GM19395 (cell line): ENCODE measurements around the gene COL18A1.
"Not testable (repeated sequence)": the region's sequence is repeated elsewhere in the genome, so short reads cannot be mapped to it uniquely, and the experiment has no call there.

Experiments
- ATAC-seq: cut with Tn5 transposase; IDR thresholded peaks from one replicate; pipeline ENCODE4 v1.9.1; 2021; ENCODE audit warnings: mild to moderate bottlenecking, moderate library complexity; ENCODE audit not compliant: unreplicated experiment

COL18A1 gene

DNA sequence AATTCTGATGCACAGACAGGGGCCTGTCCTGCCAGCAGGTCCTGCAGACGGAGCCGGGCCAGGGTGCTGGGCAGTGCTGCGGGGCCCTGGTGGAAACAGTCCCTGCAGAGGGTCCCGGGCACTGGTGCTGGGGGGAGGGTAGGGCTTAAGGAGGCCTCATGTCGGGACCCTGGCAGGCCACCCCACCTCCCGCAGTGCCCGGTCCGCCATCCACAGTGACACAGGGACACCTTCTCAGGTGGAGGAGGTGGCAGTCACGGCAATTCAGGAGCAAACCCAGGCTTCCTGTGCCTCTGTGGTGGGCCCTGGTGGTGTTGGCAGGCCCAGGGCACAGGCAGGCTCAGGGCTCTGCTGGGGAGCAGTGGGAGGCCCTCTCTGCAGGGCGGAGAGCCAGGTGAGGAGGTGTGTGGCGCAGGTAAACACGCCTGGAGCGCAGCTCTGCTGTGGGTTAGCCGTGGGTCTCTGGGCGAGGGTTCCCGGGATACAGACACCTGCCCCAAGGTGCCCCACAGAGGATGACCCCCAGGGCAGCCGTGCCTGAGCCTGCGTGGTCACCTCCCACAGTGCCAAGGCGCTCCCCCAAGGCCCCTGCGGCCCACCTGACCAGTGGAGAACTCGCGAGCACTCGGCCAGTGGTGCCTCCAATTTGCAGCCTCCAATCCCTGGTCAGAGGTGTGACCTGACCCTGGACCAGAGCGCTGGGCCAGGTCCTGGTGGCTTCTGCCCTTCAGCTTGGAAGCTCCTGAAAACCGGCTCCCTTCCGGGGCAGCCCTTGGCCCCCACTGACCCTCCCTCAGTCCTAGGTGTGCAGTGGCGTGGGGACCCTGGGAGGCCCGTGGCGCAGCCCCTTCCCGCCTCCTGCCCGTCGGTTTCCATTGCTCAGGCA, 19.2 kb downstream of the COL18A1 start:
- no peak for ATAC-seq

DNA sequence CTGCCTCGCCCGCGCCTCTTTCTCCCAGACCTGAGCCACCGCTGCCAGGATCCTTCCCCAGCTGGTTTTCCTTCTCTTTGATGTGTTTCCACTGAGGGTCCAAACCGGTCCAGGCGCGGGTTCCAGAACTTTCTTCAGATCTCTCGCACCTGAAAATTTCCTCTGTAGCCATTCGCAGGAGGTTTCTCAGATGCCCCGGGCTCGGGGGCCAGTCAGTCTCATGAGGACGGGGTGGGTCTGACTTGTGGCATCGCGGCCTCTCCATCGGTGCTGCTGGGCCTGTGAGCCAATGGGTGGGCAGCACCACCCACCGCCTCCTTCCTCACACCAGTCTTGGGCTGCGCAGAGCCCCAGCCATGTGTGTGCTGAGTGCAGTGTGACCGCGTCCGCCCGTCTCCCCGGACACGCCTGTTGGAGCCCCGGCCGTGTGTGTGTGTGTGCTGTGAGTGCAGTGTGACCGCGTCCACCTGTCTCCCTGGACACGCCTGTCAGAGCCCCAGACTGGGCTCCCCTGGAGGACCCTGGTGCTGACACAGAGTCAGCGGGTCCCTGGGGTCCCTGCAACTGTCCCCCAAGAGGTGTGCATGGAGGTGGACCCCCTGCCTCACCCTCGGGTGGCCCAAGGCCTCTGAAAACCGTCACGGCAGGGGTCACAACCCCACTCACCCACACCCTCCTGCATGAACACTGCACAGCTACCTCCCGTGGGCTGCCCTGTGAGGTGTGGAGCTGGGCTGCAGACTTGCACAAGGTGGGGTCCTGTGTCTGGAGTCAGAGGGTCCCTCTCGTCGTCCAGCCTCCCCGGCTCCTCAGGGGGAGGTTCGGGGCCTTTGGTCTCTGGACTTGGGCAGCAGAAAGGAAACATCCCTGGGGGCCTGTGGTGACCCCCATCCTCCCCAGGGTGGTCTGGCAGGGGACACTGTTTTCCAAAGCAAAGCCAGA, 20.2 kb downstream of the COL18A1 start:
- ATAC-seq, result no peak

DNA sequence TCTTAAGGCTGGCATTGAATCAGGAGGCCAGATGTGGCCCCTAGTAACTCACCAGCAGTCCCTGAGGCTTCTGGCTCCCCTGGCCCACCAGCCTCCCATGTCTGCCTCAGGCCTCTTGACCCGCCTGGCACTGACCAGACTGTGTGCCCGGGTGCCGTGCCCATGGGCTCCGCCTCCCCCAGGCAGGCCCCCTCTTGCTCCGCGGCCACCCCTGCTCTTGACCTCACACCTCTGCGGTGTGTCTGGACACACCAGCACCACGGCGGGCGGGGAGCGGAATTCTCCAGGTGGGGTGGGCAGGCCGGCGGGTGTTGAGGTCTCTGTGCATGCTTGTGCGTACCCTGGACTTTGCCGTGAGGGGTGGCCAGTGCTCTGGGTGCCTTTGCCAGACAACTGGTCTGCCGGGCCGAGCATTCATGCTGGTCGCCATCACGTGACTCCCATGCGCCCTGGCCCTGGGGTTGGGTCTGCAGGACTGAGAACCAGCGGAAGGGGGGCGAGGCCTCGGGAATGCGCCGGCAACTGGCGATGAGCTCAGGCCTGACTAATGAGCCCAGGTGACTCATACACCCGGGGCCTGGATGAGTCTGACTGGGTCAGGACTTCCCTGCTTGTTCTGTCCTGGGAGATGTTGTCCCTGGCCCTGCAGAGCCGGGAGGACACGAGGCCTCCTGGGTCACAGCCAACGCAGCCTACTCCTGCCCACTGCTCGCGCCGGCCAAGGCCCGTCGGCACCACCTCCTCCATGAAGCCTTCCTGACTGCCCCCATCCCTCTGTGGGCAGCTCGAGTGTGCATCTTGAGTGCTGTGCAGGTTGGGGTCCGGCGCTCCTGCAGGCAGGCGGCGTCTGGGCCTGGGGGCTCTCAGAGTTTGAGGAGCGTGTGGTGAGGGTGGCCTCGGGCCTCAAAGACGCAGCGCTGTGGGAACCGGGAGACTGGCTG, 22.6 kb downstream of the COL18A1 start:
- ATAC-seq, result no peak

DNA sequence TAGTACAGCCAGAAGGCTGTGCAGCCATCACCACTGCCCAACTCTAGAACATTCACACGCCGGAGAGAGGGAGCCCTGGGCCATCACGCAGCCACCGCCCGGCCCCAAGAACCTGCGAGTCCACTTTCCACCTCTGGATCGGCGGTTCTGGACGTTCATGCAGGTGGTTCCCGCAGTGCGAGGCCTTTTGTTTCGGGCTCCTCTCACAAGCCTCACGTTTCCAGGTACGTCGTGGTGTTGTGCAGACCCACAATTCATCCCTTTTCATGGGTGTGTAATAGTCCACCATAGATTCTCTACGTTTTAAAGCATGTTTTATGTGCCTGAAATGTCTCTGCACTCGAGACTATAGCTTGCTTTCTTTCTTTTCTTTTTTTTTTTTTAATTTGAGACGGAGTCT, 23.6 kb downstream of the COL18A1 start:
- ATAC-seq, result no peak

DNA sequence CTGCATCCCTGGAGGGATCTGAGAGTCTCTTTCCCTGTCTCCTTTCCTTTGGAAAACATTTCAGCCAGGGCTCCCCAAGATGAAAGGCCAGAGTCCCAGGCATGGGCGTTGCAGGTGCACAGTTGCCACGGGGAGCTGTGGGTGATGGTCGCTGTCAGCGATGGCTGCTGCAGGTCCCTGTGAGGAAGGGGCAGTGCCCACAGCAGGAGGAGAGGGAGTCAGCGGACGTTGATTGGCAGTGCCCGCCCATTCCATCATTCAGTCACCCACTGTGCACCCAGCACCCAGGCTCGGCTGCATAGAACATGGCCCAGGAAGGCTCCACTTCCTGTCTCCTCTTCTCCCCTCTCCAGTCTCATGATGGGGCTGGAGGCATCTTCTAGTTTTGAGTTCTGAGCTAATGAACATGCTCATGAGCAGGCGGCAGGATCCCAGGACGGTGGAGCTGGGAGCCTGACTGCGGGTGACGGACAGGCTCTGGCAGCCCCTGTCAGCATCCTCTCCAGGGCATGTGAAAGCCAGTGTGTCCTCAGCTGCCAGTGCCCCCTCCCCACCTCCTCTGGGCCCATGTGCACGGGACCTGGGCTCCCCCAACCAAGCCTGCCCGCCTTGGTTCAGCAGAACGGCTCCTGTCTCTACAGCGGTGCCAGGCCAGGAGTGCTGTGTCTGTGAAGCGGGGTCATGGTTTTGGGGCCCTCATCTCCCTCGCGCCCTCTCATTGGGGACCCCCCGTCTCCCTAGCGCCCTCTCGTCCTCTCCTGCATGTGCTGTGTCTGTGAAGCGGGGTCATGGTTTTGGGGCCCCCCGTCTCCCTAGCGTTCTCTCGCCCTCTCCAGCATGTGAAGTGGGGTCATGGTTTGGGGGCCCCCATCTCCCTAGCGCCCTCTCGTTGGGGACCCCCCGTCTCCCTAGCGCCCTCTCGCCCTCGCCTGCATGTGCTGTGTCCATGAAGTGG, 24.5 kb downstream of the COL18A1 start:
- ATAC-seq, result no peak

DNA sequence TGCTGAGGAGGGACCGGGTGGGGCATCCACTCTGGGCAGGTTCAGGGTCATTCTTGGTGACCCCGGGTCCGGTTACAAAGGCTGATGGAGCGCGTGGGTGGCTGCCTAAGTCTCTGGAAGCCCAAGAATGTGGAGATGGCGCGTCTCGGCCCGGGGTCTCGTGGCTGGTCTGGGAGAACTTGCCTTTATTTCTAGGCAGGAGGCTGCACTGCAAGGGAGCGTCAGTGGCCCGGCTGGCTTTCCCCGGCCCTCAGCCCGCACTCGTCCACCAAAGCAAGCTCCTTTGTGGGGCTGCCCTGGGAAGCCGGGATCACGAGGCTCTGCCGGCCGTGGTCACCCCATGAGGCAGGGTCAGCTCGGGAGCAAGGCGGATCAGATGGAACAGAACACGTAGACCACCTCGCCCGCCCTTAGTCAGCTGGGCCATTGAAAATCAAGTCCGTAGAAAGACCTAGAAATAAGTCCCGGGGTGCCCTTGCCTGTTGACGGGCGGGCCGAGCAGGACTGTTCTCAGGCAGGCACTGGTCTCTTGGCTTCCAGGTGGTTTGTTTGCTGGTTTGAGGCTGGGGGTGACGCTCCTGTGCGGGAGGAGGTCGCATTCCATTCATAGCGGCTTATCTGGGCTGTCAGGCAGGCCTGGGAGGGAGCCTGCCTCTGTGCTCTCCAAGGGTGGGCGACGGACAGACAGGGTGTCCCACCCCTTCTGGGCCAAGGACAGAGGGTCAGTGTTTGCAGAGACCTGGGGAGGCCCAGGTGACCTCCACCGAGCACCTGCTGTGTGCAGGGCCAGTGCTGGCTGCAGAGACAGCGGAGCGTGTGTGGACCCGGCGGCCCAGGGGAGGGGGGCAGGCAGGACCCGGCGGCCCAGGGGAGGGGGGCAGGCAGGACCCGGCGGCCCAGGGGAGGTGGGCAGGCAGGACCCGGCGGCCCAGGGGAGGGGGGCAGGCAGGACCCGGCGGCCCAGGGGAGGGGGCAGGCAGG, 25.8 kb downstream of the COL18A1 start:
- no peak for ATAC-seq

DNA sequence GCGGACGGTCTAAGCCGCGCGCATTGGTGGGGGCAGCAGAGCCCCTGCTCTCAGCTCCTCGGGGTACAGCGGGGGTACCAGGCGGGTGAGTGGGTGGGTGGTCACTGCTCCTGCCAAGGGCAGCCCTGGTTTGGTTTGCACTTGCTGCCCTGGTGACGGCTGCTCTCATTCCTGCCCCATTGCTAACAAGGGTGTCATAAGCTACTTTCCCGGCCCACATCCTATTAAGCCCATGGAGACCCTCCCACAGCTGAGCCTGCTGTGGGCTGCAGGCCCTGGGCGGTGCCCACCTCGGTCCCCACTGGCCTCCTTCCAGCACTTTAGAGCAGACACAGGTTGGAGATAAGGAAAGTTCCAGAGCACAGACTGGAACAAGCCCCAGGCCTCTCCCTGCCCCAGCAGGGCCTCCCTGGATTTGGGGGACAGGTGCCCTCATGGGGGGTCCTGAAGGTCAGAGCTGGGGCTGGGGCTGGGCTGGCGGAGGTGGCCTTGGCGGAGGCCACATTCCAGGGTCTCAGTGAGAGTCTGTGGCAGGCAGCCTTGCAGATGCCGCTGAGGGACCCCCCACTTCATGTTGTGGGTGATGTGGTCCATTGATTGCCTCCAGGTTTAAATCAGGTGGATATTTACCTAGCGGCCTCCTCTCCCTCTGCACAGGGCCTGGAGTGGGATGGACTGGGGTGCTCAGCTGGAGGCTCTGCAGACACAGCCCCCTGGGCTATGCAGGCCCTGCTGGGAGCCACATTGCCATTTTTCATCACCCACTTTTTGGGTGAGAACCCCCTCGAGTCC, 27.0 kb downstream of the COL18A1 start:
- no peak for ATAC-seq

DNA sequence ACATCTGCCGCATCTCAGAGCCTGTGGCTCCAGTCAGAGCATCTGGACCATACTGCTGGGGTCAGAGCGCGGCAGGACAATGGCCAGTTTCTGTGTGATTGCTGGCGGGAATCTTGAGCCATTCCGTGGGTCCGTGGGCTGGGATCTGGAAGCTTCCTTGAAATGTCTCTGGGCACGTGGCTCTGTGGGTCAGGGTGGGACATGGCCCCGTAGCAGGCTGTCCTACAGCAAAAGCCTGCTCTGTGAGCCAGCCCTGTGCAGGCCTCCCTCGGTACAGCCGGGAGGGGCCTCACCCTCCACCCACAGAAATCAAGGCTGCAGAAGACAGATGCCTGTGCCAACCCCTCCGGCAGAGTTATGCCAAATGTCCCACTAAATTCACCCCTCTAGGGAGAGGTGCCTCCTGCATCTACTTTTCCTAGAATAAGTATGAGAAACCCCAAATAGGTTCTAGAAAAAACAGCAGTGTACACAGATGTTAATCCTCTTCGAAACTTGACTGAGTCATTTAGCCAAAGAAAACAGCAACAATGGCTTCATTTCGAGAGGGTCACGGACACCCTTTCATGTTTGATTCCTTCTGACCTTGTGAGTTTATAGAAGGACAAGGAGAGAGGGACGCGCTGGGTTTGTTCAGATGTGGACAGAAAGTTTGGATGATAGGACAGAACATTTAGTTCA, 27.8 kb downstream of the COL18A1 start:
- ATAC-seq, result no peak

DNA sequence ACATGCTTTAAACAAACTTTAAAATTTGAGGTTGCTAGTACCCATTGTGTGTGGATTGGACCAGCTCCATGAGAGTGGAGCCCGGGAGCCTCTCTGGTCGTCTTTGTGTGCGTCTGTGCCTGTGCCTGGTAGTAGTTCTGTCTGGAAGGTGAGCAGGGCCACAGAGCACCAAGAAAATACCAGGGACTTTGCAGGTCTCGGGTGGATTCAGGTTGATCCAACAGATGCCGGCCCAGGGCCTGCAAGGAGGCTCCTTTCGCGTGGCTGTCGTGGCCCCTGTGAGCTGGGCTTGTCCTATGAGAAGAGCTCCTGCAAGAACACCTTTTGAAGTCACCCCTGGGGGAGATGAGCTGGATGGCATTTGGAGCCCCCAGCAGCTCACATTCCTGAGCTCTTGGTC, 28.3 kb downstream of the COL18A1 start:
- ATAC-seq, result no peak

DNA sequence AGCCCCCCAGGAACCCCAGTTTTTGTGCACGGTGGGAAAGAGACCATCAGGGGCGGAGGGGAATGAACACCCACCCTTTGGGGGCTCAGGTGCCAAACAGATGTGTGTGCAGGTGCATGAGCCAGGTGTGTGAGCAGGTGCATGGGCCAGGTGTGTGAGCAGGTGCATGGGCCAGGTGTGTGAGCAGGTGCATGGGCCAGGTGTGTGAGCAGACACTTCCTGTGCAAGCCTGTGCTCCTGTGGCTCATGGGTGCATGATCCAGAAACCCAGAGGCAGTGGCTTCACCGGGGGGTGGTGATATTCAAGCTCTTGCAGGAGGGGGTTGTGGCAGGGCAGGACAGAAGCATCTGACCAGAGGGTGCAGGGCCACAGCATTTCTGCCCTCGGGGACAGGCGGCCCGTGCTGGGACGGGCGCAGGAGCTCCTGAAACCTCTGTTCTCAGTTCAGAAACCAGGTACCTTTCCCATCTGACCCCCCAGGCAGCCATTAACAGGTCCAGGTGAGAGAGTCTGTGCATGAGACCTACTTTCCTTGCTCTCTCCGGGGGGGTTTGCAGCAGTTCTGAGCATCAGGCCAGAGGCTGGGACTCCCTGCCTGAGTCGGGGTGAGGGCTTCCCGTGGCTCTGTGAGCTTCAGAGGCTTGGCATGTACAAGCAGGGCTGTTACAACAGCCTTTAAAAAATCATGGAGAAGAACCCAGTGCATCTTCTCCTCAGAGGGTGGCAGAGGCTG, 29.1 kb downstream of the COL18A1 start:
- no peak for ATAC-seq

DNA sequence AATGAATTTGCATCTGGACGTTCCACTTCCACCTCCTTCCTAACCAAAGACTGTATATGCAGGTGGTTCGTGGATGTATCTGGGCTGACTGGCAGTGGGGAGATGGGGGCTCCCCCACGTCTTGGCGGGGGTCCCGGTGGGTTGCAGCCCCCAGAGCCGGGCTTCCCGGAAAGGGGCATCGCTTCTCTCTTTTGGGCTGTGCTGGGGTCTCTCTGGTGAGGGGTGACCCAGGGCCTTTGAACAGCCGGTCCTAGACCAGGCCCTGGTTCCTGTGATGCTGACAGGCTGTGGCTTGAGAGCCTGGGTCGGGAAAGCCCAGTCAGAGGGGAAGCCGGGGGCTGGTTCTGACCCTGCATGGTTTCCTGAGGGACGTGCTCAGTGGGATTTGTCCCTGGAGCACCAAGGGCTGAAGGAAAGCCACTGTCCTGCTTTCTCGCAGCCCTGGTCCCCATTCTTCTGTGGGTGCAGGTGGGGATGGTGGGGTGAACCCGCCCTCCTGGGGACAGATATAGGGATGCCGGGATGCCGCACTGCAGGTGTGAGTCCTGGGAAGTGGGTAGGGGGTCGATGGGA, 29.8 kb downstream of the COL18A1 start:
- no peak for ATAC-seq

DNA sequence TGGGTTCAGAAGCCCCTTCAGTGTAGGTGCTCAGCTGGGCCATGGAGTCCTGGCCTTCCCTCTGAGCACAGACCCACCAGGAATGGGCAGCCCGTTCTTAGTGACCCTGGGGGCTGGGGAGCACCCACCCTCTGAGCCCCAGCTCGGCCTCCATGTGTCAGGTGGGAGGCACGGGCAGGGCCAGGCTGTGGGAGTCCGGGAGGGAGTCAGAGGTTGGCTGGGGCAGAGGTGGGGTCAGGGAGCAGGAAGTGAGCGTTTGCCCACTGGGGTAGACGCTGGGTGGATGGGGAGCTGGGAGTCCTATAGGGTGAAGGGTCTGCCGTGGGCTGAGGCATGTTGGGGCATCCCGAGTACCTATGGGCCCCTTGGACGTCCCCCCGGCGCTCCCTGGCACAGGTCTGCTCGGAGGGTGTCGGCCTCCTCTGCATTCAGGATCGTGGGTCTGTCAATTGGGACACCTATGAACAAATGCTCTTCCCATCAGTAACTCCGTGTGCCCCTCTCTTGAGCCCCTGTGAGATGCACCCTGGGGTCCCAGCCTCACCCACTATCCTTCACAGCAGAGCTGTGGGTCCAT, 30.5 kb downstream of the COL18A1 start:
- ATAC-seq, result no peak

DNA sequence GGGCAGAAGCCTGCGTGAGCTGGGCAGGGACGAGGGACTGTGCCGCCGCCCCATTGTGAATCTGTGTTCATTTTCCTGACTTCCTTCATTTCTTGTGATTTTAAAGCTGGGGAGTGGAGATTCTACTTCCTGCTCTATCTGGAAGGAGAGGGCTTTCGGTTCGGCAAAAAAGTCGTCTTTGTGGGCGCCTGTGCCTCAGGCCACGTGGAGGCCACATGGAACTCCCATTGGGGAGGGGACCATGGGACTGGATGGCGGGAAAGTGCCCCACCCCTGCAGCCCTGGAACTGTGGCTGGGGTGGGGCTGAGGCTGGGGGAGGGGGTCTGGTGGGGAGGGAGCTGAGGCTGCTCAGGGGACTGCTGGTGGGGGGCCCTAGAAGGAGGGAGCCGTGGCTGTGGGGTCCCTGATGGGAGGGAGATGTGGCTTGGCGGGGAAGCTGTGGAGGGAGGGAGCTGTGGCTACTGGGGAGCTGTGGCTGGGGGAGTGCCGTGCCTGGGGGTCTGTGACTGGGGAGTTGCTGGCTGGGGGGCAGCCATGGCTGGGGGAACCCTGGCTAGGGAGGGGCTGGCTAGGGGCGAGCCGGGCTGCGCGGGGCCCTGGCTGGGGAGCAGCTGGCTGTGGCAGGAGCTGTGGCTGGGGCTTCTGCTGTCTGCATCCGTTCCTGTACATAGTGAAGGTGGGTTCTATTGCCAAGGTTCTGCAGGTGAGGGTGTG, 31.5 kb downstream of the COL18A1 start:
- ATAC-seq, result no peak

DNA sequence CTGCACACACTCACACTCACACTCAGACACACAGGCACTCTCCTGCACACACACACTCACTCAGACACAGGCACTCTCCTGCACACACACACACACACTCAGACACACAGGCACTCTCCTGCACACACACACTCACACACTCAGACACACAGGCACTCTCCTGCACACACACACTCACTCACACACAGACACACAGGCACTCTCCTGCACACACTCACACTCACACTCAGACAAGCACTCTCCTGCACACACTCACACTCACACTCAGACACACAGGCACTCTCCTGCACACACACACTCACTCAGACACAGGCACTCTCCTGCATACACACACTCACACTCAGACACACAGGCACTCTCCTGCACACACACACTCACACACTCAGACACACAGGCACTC, 32.9 kb downstream of the COL18A1 start:
- ATAC-seq, result not testable (repeated sequence)
